NCI-H2227 (cell line): ENCODE data around the gene ANKRD55.
A peak's percentile ranks its signal among the peaks of the same experiment; 100 is the strongest.
"Not testable (repeated sequence)": the region's sequence is repeated elsewhere in the genome, so short reads cannot be mapped to it uniquely, and the experiment has no call there.

ENCODE experiments used
- DNase-seq: peaks from one replicate; lab custom pipeline; 2025; ENCODE audit not compliant: unreplicated experiment; lab: John Stamatoyannopoulos, UW

Gene ANKRD55

GRCh38 chr5:56147106-56147505, 86.0 kb downstream of the ANKRD55 start:
- DNase-seq: no peak

GRCh38 chr5:56146674-56147073, 86.5 kb downstream of the ANKRD55 start:
- no peak for DNase-seq

- no peak for DNase-seq
Observed at GRCh38 chr5:56145511-56145910, 87.6 kb downstream of the ANKRD55 start.

- no peak for DNase-seq
Observed at GRCh38 chr5:56145106-56145505, 88.0 kb downstream of the ANKRD55 start.

- DNase-seq: no peak
Observed at GRCh38 chr5:56144211-56144610, 88.9 kb downstream of the ANKRD55 start.

GRCh38 chr5:56143373-56143714, 89.8 kb downstream of the ANKRD55 start:
- no peak for DNase-seq

- DNase-seq: no peak
Observed at GRCh38 chr5:56142614-56143372, 90.3 kb downstream of the ANKRD55 start.

- DNase-seq: no peak
Observed at GRCh38 chr5:56142233-56142613, 90.9 kb downstream of the ANKRD55 start.

- DNase-seq: no peak
Observed at GRCh38 chr5:56140073-56140472, 93.1 kb downstream of the ANKRD55 start.

- no peak for DNase-seq
Observed at GRCh38 chr5:56130664-56131063, 102.5 kb downstream of the ANKRD55 start.

GRCh38 chr5:56129288-56129687, 103.8 kb downstream of the ANKRD55 start:
- DNase-seq: no peak

GRCh38 chr5:56128113-56128512, 105.0 kb downstream of the ANKRD55 start:
- no peak for DNase-seq

GRCh38 chr5:56126487-56127179, 106.5 kb downstream of the ANKRD55 start:
- peak; percentile 13 for DNase-seq

- peak; percentile 52 for DNase-seq
Observed at GRCh38 chr5:56123531-56124243, 109.4 kb downstream of the ANKRD55 start.

GRCh38 chr5:56122360-56122985, 110.7 kb downstream of the ANKRD55 start:
- DNase-seq: not testable (repeated sequence)

GRCh38 chr5:56119050-56119449, 114.1 kb downstream of the ANKRD55 start:
- DNase-seq: no peak

- no peak for DNase-seq
Observed at GRCh38 chr5:56116599-56117141, 116.5 kb downstream of the ANKRD55 start.

- no peak for DNase-seq
Observed at GRCh38 chr5:56115589-56115988, 117.5 kb downstream of the ANKRD55 start.

- no peak for DNase-seq
Observed at GRCh38 chr5:56112526-56113121, 120.5 kb downstream of the ANKRD55 start.

- no peak for DNase-seq
Observed at GRCh38 chr5:56111404-56111781, 121.7 kb downstream of the ANKRD55 start.
